DND-41 (cell line): Measurements from ENCODE around the gene TTLL8.

Experiments used
- EZH2 ChIP-seq: IDR thresholded peaks from 3 replicates; pipeline ENCODE4 v1.6.1; 2012; ENCODE audit warnings: borderline replicate concordance, low read depth, mild to moderate bottlenecking, moderate library complexity, low read length, inconsistent platforms; ENCODE audit not compliant: severe bottlenecking
- TF ChIP-seq, protein P1 (sequence below): IDR thresholded peaks from 2 replicates; pipeline ENCODE4 v1.5.1; 2012; ENCODE audit warnings: borderline replicate concordance, low read length, moderate library complexity, mild to moderate bottlenecking; ENCODE audit not compliant: poor library complexity, severe bottlenecking; ENCODE audit errors: extremely low read depth

DNA sequence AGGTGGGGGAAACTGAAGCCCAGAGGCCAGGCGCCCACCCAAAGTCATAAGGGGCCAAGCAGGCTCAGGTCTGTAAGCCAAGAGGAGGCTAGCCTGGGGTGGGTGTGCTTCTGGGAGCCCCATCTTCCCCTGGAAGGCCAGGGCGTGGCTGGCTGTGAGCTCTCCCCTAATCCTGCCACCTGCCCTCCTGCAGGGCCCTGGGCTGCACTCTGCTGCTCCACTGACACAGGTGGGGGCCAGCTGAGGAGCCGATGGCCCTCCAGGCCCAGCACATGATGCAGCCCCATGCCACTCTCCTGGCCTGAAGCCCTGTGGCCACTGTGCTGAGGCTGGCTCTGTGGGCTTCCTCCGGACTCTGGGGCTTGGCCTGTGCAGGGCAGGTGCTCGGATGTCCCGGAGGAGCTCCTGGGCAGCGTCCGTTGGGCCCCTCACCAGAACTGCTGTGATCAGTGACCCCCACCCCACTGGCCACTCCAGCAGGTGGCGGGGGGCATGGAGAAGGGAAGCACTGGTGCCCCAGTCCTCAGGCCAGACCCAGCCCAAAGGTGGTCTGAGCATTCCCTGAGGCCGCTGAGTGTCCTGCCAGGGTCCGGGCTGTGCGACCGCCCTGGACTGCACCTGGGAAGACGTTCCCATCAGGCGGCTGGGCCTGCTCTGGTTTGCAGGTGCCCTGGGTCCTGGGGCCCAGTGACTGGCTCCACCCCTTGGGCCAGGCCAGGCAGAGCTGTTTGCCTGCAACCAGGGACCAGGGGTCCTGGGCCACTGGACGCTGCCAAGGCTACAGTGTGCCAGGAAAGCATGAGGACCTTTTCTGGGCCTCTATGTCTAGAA is 89.1 kb downstream of the TTLL8 start:
- TF ChIP-seq, protein P1, sequence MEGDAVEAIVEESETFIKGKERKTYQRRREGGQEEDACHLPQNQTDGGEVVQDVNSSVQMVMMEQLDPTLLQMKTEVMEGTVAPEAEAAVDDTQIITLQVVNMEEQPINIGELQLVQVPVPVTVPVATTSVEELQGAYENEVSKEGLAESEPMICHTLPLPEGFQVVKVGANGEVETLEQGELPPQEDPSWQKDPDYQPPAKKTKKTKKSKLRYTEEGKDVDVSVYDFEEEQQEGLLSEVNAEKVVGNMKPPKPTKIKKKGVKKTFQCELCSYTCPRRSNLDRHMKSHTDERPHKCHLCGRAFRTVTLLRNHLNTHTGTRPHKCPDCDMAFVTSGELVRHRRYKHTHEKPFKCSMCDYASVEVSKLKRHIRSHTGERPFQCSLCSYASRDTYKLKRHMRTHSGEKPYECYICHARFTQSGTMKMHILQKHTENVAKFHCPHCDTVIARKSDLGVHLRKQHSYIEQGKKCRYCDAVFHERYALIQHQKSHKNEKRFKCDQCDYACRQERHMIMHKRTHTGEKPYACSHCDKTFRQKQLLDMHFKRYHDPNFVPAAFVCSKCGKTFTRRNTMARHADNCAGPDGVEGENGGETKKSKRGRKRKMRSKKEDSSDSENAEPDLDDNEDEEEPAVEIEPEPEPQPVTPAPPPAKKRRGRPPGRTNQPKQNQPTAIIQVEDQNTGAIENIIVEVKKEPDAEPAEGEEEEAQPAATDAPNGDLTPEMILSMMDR, result no peak
- TF ChIP-seq EZH2, result no peak
